Measurements from ENCODE around the gene SPIN2A. TPM values are rescaled to one million over a fixed set of nuclear protein-coding genes. Genes with fewer than 3 reads are reported as not detected.
"Not testable (repeated sequence)": the region's sequence is repeated elsewhere in the genome, so short reads cannot be mapped to it uniquely, and the experiment has no call there.

The SPIN2A gene
- polyA plus RNA-seq (2013, experiment 1 of 2), result 0.46 TPM
- 0.62 TPM for polyA plus RNA-seq (2013, experiment 2 of 2)

GRCh38 chrX:57137073-57137472, at the start of gene SPIN2A:
TSS of gene SPIN2A (minus strand) at chrX:57137397. CDS start at chrX:57136597, 800 bp downstream.
- not testable (repeated sequence) for H4K91ac ChIP-seq (ENCODE audit: low read length); H3K9me3 ChIP-seq (ENCODE audit: control insufficient read depth, low read length); H2BK12ac ChIP-seq (ENCODE audit: low read length in 2 of 2); H2AFZ ChIP-seq (ENCODE audit: low read depth, low read length); H3K23ac ChIP-seq (ENCODE audit: low read length in 2 of 2); H2BK5ac ChIP-seq (ENCODE audit: low read depth, low read length, poor library complexity, severe bottlenecking); H3K4me1 ChIP-seq (ENCODE audit: control insufficient read depth, insufficient read depth, low read depth, low read length); H3K4ac ChIP-seq (ENCODE audit: low read depth in 1 of 2, low read length in 2 of 2); H2AK5ac ChIP-seq (ENCODE audit: low read length, severe bottlenecking); H3K79me1 ChIP-seq (replicated peaks; ENCODE audit: low read length, poor library complexity, severe bottlenecking); H2BK120ac ChIP-seq (ENCODE audit: low read depth, low read length); H3K36me3 ChIP-seq (ENCODE audit: control insufficient read depth in 1 of 2, insufficient read depth in 2 of 2, low read depth in 1 of 2, low read length in 2 of 2); H3K27me3 ChIP-seq (ENCODE audit: control insufficient read depth in 1 of 2, insufficient read depth in 1 of 2, low read length in 2 of 2); H3K14ac ChIP-seq (ENCODE audit: low read length in 2 of 2); H3K27ac ChIP-seq (ENCODE audit: low read length, poor library complexity, severe bottlenecking); H2BK15ac ChIP-seq (ENCODE audit: low read depth, poor library complexity, severe bottlenecking)
- peak within 1 kb of the TSS; percentile 73 for H3K4me2 ChIP-seq (ENCODE audit: low read length, poor library complexity, severe bottlenecking)
- 41% methylated on average over 15 of the region's 27 CpGs for WGBS
- H3K9ac ChIP-seq (ENCODE audit: low read length), result peak within 1 kb of the TSS; percentile 70
- peak within 1 kb of the TSS; percentile 47 for H4K8ac ChIP-seq (ENCODE audit: low read length)
- DNase-seq, result peak; percentile 7
- peak within 1 kb of the TSS in 1 of 2 experiments; percentile 21 for H3K18ac ChIP-seq (ENCODE audit: low read depth in 1 of 2, low read length in 2 of 2)
- peak within 1 kb of the TSS; percentile 59 to 73 for H3K4me3 ChIP-seq (ENCODE audit: insufficient read depth in 1 of 2, low read depth in 1 of 2, low read length in 2 of 2)

GRCh38 chrX:57178605-57179004, 41.4 kb upstream of the SPIN2A start:
- Histone ChIP-seq H3K9ac (ENCODE audit: low read length) (no peak overlapping the region), H2AFZ (ENCODE audit: low read depth, low read length) (no peak overlapping the region), H3K27ac (ENCODE audit: low read length, poor library complexity, severe bottlenecking) (no peak overlapping the region), H3K4me1 (ENCODE audit: control insufficient read depth, insufficient read depth, low read depth, low read length) (no peaks in the 10 kb centered on the region), H3K9me3 (ENCODE audit: control insufficient read depth, low read length) (peaks cover 22% of the 10 kb centered on the region), H3K23ac (ENCODE audit: low read length in 2 of 2) (no peak overlapping the region), H4K91ac (ENCODE audit: low read length) (no peak overlapping the region), H3K27me3 (ENCODE audit: control insufficient read depth in 1 of 2, insufficient read depth in 1 of 2, low read length in 2 of 2) (no peaks in the 10 kb centered on the region), H3K36me3 (ENCODE audit: control insufficient read depth in 1 of 2, insufficient read depth in 2 of 2, low read depth in 1 of 2, low read length in 2 of 2) (no peaks in the 10 kb centered on the region), H3K18ac (ENCODE audit: low read depth in 1 of 2, low read length in 2 of 2) (no peak overlapping the region), H3K4me3 (ENCODE audit: insufficient read depth in 1 of 2, low read depth in 1 of 2, low read length in 2 of 2) (no peak overlapping the region), H4K8ac (ENCODE audit: low read length) (no peak overlapping the region), H3K14ac (ENCODE audit: low read length in 2 of 2) (no peak overlapping the region), H3K4me2 (ENCODE audit: low read length, poor library complexity, severe bottlenecking) (no peak overlapping the region), H2BK5ac (ENCODE audit: low read depth, low read length, poor library complexity, severe bottlenecking) (no peak overlapping the region), H3K79me1 (replicated peaks; ENCODE audit: low read length, poor library complexity, severe bottlenecking) (no peaks in the 10 kb centered on the region), H2AK5ac (ENCODE audit: low read length, severe bottlenecking) (no peak overlapping the region), H2BK120ac (ENCODE audit: low read depth, low read length) (no peak overlapping the region), H2BK12ac (ENCODE audit: low read length in 2 of 2) (no peak overlapping the region), H2BK15ac (ENCODE audit: low read depth, poor library complexity, severe bottlenecking) (no peak overlapping the region), H3K4ac (ENCODE audit: low read depth in 1 of 2, low read length in 2 of 2) (no peak overlapping the region)
- DNase-seq, result no peak

GRCh38 chrX:57177070-57177469, 39.9 kb upstream of the SPIN2A start:
- Histone ChIP-seq H2AK5ac (ENCODE audit: low read length, severe bottlenecking) (no peak overlapping the region), H3K27me3 (ENCODE audit: control insufficient read depth in 1 of 2, insufficient read depth in 1 of 2, low read length in 2 of 2) (no peaks in the 10 kb centered on the region), H3K27ac (ENCODE audit: low read length, poor library complexity, severe bottlenecking) (no peak overlapping the region), H2BK5ac (ENCODE audit: low read depth, low read length, poor library complexity, severe bottlenecking) (no peak overlapping the region), H3K79me1 (replicated peaks; ENCODE audit: low read length, poor library complexity, severe bottlenecking) (no peaks in the 10 kb centered on the region), H3K23ac (ENCODE audit: low read length in 2 of 2) (no peak overlapping the region), H3K9ac (ENCODE audit: low read length) (no peak overlapping the region), H3K4me1 (ENCODE audit: control insufficient read depth, insufficient read depth, low read depth, low read length) (no peaks in the 10 kb centered on the region), H2BK12ac (ENCODE audit: low read length in 2 of 2) (no peak overlapping the region), H3K9me3 (ENCODE audit: control insufficient read depth, low read length) (peaks cover 20% of the 10 kb centered on the region), H2BK15ac (ENCODE audit: low read depth, poor library complexity, severe bottlenecking) (no peak overlapping the region), H3K4me2 (ENCODE audit: low read length, poor library complexity, severe bottlenecking) (no peak overlapping the region), H3K14ac (ENCODE audit: low read length in 2 of 2) (no peak overlapping the region), H3K4me3 (ENCODE audit: insufficient read depth in 1 of 2, low read depth in 1 of 2, low read length in 2 of 2) (no peak overlapping the region), H3K36me3 (ENCODE audit: control insufficient read depth in 1 of 2, insufficient read depth in 2 of 2, low read depth in 1 of 2, low read length in 2 of 2) (no peaks in the 10 kb centered on the region), H4K91ac (ENCODE audit: low read length) (no peak overlapping the region), H3K18ac (ENCODE audit: low read depth in 1 of 2, low read length in 2 of 2) (no peak overlapping the region), H4K8ac (ENCODE audit: low read length) (no peak overlapping the region), H3K4ac (ENCODE audit: low read depth in 1 of 2, low read length in 2 of 2) (no peak overlapping the region), H2AFZ (ENCODE audit: low read depth, low read length) (no peak overlapping the region), H2BK120ac (ENCODE audit: low read depth, low read length) (no peak overlapping the region)
- 20% methylated on average over 1 of the region's 1 CpG for WGBS
- no peak for DNase-seq

DNA sequence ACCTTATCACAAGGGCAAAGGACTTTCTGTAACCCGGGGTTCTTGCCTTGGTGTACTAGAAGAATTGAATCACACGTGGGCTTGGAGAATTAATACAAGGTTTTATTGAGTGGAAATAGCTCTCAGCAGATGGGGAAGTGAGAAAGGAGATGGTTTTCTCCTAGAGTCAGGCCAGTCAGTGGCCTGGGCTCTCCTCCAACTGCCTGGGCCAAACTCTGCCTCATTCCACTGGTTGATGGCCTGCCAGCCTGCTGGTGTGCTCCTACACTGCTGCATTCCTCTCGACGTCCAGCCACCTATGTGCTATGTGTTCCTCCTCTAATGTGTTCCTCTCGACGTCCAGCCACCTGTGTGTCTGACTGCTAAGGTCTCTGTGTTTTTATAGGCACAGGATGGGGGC, 35.3 kb upstream of the SPIN2A start:
- Histone ChIP-seq H3K4ac (ENCODE audit: low read depth in 1 of 2, low read length in 2 of 2) (no peak overlapping the region), H3K4me1 (ENCODE audit: control insufficient read depth, insufficient read depth, low read depth, low read length) (no peaks in the 10 kb centered on the region), H3K9me3 (ENCODE audit: control insufficient read depth, low read length) (no peaks in the 10 kb centered on the region), H3K4me2 (ENCODE audit: low read length, poor library complexity, severe bottlenecking) (no peak overlapping the region), H3K4me3 (ENCODE audit: insufficient read depth in 1 of 2, low read depth in 1 of 2, low read length in 2 of 2) (no peak overlapping the region), H3K27ac (ENCODE audit: low read length, poor library complexity, severe bottlenecking) (no peak overlapping the region), H2BK15ac (ENCODE audit: low read depth, poor library complexity, severe bottlenecking) (no peak overlapping the region), H2BK12ac (ENCODE audit: low read length in 2 of 2) (no peak overlapping the region), H2AFZ (ENCODE audit: low read depth, low read length) (no peak overlapping the region), H3K14ac (ENCODE audit: low read length in 2 of 2) (no peak overlapping the region), H2BK120ac (ENCODE audit: low read depth, low read length) (no peak overlapping the region), H2BK5ac (ENCODE audit: low read depth, low read length, poor library complexity, severe bottlenecking) (no peak overlapping the region), H3K27me3 (ENCODE audit: control insufficient read depth in 1 of 2, insufficient read depth in 1 of 2, low read length in 2 of 2) (no peaks in the 10 kb centered on the region), H4K91ac (ENCODE audit: low read length) (no peak overlapping the region), H2AK5ac (ENCODE audit: low read length, severe bottlenecking) (no peak overlapping the region), H3K9ac (ENCODE audit: low read length) (no peak overlapping the region), H3K36me3 (ENCODE audit: control insufficient read depth in 1 of 2, insufficient read depth in 2 of 2, low read depth in 1 of 2, low read length in 2 of 2) (no peaks in the 10 kb centered on the region), H3K23ac (ENCODE audit: low read length in 2 of 2) (no peak overlapping the region), H4K8ac (ENCODE audit: low read length) (no peak overlapping the region), H3K18ac (ENCODE audit: low read depth in 1 of 2, low read length in 2 of 2) (no peak overlapping the region), H3K79me1 (replicated peaks; ENCODE audit: low read length, poor library complexity, severe bottlenecking) (no peaks in the 10 kb centered on the region)
- no CpG with 5 or more reads among the region's 6 CpGs for WGBS
- DNase-seq, result no peak
